SH-SY5Y (cell line): ENCODE data around the gene MAPK8IP1.

ENCODE experiments used
- GATA2 ChIP-seq: IDR thresholded peaks from 2 replicates; pipeline ENCODE4 v1.6.1; 2011; ENCODE audit warnings: mild to moderate bottlenecking, low read depth, low read length
- GATA3 ChIP-seq: IDR thresholded peaks from 2 replicates; pipeline ENCODE4 v1.6.1; 2011; ENCODE audit warnings: low read depth, mild to moderate bottlenecking, low read length, moderate library complexity

DNA sequence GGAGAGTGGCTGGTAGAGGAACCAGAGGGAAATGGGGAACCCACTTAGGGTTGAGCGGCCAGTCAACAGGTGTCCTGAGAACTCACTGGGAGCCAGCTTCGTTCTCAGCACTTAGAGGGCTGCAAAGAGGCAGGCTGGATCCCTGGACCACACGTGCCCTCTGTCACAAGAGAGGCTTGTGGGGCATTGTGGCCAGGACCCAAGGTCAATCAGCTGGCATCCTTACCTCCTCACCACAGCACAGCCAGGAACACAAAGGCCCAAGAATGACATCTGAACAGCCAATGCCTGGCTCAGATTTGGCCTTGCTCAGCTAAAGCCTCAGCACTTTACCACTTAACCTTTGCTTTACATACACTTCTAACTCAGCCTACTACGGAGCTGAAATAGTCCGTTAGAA is 7.4 kb downstream of the MAPK8IP1 start:
- TF ChIP-seq GATA2 (no peak), GATA3 (no peak)
